AG09319 (cell line): Measurements from ENCODE around the gene RILPL1.
"Not testable (repeated sequence)": the region's sequence is repeated elsewhere in the genome, so short reads cannot be mapped to it uniquely, and the experiment has no call there.

ENCODE experiments used
- DNase-seq: peaks from one replicate; pipeline ENCODE4 v3.0.0-alpha.2; 2010; ENCODE audit warnings: low read depth; ENCODE audit errors: extremely low read depth
- CTCF ChIP-seq: IDR thresholded peaks from 2 replicates; pipeline ENCODE4 v1.5.1; 2011; ENCODE audit warnings: low read depth, mild to moderate bottlenecking, inconsistent platforms, low read length, moderate library complexity

RILPL1 gene

GRCh38 chr12:123471374-123472068, 62.0 kb downstream of the RILPL1 start:
- no peak for TF ChIP-seq CTCF
- DNase-seq, result peak; percentile 49

GRCh38 chr12:123469978-123470377, 63.5 kb downstream of the RILPL1 start:
- no peak for DNase-seq
- no peak for TF ChIP-seq CTCF

GRCh38 chr12:123468786-123469185, 64.7 kb downstream of the RILPL1 start:
- TF ChIP-seq CTCF, result no peak

GRCh38 chr12:123465084-123465483, 68.4 kb downstream of the RILPL1 start:
- DNase-seq, result no peak
- no peak for TF ChIP-seq CTCF

More at GRCh38 chr12:123468786-123469185, 64.7 kb downstream of the RILPL1 start:
- DNase-seq, result no peak

- DNase-seq, result not testable (repeated sequence)
Measured at GRCh38 chr12:123463174-123463573, 70.3 kb downstream of the RILPL1 start.

GRCh38 chr12:123457980-123458779, 75.3 kb downstream of the RILPL1 start, which contains the start of gene SNRNP35:
SNRNP35 (plus strand) TSS chr12:123458139; CDS start chr12:123465541, 7,402 bp downstream.
- peak; percentile 60 for DNase-seq
- TF ChIP-seq CTCF, result no peak

- no peak for TF ChIP-seq CTCF
- DNase-seq, result no peak
Measured at GRCh38 chr12:123453165-123453564, 80.4 kb downstream of the RILPL1 start.

- DNase-seq, result not testable (repeated sequence)
Measured at GRCh38 chr12:123452276-123452550, 81.3 kb downstream of the RILPL1 start.
